GM18508 (cell line): Measurements from ENCODE around the gene GNLY.
A peak's percentile ranks its signal among the peaks of the same experiment; 100 is the strongest.
"Not testable (repeated sequence)": the region's sequence is repeated elsewhere in the genome, so short reads cannot be mapped to it uniquely, and the experiment has no call there.

Experiments used
- ATAC-seq: cut with Tn5 transposase; IDR thresholded peaks from one replicate; pipeline ENCODE4 v1.9.1; 2021; ENCODE audit warnings: moderate number of reproducible peaks; ENCODE audit not compliant: insufficient read depth, unreplicated experiment

The GNLY gene

GRCh38 chr2:85663594-85664565, 30.3 kb upstream of the GNLY start:
- no peak for ATAC-seq

DNA sequence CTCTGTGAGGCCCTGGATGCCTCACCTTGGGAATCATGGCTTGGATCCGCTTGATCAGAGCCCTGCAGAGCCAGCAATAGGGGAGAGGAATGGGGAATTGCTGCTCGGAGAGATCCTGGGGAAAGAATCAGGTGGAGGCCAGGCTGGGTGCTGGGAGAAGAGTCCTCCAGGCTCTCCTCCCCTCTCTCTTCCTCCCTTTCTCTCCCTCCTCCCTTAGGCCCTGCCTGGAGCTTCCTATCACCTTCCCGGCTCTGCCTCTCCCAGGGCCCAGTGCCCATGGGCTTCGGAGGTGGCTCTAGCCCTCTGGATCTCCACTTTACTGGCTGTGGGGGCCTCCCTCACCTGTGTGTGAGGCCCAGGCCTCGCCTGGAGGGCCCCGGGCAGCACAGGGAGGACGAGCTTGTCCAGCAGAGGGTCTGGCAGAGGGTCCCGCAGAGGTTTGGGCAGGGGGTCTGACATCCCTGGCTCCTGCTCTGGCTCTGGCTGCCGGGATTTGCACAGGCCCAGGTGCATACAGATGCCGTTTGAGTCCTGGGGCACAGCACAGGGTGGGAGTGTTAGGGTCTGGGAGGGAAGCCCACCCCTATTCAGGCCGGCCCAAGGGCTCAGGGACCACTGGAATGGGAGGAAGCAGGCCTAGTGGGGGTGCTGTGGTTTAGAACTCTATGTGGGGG, 28.8 kb upstream of the GNLY start:
- no peak for ATAC-seq

GRCh38 chr2:85666016-85666415, 28.1 kb upstream of the GNLY start:
- ATAC-seq: no peak

- ATAC-seq: no peak
Observed at GRCh38 chr2:85666435-85667316, 27.5 kb upstream of the GNLY start.

GRCh38 chr2:85667561-85668008, 26.6 kb upstream of the GNLY start:
- no peak for ATAC-seq

GRCh38 chr2:85668009-85668856, 25.9 kb upstream of the GNLY start, which contains the start of gene SFTPB:
SFTPB (minus strand) TSS chr2:85668199; CDS start chr2:85668183, 16 bp downstream.
- ATAC-seq: no peak

- no peak for ATAC-seq
Observed at GRCh38 chr2:85668857-85669142, 25.4 kb upstream of the GNLY start.

- ATAC-seq: peak; percentile 94
Observed at GRCh38 chr2:85669549-85669948, 24.6 kb upstream of the GNLY start.

GRCh38 chr2:85670416-85670815, 23.7 kb upstream of the GNLY start:
- ATAC-seq: not testable (repeated sequence)

DNA sequence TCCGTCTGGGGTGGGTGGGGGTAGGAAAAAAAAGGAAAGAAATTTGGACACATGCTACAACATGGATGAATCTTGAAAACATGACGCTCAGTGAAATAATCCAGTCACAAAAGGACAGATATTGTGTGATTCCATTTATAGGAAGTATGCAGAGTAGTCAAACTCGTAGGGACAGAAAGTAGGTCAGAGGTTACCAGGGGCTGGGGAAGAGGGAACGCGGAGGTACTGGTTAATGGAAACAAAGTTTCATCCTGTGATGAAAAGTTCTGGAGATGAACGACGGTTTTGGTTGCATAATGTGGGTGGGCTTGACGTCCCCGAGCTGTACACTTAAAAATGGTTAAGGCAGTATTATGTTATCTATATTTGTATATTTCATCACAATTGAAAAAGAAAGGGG, 21.7 kb upstream of the GNLY start:
- no peak for ATAC-seq

- no peak for ATAC-seq
Observed at GRCh38 chr2:85673716-85674375, 20.3 kb upstream of the GNLY start.

GRCh38 chr2:85674417-85674816, 19.7 kb upstream of the GNLY start:
- ATAC-seq: no peak

- ATAC-seq: no peak
Observed at GRCh38 chr2:85675427-85675826, 18.7 kb upstream of the GNLY start.

GRCh38 chr2:85675866-85676548, 18.2 kb upstream of the GNLY start:
- no peak for ATAC-seq

GRCh38 chr2:85678377-85678776, 15.8 kb upstream of the GNLY start:
- ATAC-seq: no peak

DNA sequence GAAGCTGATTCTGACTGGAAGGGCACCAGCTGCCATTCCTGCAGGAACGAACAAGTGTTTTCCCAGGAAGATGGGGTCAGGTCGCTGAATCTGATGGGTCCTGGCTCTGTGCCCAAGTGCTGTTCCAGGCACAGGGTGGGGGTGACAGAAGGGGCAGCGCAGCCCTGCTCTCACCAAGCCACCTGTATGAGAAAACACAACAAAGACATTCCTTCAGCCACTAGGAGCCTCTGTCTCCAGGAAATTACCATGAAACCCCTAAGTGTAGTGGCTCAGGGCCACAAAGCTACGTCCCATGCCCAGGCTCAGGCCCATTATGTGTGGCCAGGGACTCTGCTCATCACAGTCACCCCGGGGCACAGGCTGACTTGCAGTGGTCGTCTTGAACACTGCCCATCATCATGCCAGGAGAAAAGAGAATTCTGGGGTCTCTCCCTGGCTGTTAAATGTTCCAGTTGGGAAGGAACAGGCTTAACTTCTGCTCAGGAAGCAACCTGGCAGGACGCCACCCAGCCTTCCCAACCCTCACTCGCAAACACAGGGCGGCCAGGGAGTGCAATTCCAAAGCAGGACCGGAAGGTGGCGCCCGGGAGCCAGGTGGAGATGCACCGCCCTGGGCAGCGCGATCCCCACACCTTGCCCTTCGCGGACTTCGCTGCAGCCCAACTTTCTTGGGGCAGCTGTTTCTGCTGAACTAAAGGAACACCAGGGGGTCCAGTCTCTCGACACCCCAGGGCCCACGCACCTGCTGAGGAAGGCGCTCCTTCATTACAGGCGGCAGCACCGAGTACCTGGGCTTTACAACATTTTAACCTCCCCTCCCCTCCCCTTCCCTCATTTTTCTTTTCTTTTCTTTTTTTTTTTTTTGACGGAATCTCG, 15.1 kb upstream of the GNLY start:
- no peak for ATAC-seq

- ATAC-seq: no peak
Observed at GRCh38 chr2:85680707-85681371, 13.3 kb upstream of the GNLY start.
